ENCODE results near the gene UGT2B15.

- TF ChIP-seq POLR2A (IDR thresholded peaks at IDR 0.05), result no peak
- TF ChIP-seq, protein P1, sequence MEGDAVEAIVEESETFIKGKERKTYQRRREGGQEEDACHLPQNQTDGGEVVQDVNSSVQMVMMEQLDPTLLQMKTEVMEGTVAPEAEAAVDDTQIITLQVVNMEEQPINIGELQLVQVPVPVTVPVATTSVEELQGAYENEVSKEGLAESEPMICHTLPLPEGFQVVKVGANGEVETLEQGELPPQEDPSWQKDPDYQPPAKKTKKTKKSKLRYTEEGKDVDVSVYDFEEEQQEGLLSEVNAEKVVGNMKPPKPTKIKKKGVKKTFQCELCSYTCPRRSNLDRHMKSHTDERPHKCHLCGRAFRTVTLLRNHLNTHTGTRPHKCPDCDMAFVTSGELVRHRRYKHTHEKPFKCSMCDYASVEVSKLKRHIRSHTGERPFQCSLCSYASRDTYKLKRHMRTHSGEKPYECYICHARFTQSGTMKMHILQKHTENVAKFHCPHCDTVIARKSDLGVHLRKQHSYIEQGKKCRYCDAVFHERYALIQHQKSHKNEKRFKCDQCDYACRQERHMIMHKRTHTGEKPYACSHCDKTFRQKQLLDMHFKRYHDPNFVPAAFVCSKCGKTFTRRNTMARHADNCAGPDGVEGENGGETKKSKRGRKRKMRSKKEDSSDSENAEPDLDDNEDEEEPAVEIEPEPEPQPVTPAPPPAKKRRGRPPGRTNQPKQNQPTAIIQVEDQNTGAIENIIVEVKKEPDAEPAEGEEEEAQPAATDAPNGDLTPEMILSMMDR (IDR thresholded peaks at IDR 0.05), result no peak
Observed at GRCh38 chr4:68718447-68719074, 48.1 kb upstream of the UGT2B15 start.

Data from heart left ventricle (tissue), 13 donors.